ENCODE results near the gene ERAL1. TPM values are rescaled to one million over a fixed set of nuclear protein-coding genes. Genes with fewer than 3 reads are reported as not detected.

Gene ERAL1
- total RNA-seq, 4 donors from 2014 or later, result 39.4 to 45.2 (median 41.6) TPM

DNA sequence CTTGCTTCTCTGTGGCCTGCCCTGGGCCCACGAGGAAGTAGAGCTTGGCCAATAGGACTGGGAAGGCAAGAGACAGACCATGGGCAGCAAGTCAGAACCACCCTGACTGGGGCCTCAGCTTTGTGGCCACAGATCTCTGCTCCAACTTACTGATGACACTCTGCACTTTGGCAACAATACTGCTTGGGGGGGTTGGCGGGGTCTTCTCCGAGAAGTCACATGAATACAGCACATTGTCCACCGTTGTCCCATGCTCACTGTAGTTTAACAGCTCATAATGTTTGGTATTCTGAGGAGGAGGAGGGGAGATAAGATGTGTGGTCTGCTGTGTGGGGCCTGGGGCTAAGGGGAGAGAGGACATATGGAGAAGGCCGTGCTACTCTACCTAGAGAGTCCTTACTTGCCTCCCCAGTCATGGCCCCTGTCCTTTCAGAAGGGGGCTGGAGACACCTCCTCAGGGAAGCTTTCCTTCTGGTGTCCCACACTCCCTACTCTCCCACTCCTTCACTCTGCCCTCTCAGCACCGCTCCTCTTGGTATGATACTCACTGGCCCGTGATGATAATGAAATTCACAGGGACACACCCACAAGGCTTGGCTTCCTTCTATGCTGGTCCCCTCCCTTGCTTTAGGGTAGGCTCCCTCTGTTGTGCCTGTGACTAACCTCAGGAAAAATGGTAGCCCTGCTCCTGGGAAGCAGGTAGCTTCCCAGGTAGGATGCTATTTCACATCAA is 52.1 kb downstream of the ERAL1 start:
- TF ChIP-seq, protein P1, sequence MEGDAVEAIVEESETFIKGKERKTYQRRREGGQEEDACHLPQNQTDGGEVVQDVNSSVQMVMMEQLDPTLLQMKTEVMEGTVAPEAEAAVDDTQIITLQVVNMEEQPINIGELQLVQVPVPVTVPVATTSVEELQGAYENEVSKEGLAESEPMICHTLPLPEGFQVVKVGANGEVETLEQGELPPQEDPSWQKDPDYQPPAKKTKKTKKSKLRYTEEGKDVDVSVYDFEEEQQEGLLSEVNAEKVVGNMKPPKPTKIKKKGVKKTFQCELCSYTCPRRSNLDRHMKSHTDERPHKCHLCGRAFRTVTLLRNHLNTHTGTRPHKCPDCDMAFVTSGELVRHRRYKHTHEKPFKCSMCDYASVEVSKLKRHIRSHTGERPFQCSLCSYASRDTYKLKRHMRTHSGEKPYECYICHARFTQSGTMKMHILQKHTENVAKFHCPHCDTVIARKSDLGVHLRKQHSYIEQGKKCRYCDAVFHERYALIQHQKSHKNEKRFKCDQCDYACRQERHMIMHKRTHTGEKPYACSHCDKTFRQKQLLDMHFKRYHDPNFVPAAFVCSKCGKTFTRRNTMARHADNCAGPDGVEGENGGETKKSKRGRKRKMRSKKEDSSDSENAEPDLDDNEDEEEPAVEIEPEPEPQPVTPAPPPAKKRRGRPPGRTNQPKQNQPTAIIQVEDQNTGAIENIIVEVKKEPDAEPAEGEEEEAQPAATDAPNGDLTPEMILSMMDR (IDR thresholded peaks at IDR 0.05), result no peak
- TF ChIP-seq POLR2A (IDR thresholded peaks at IDR 0.05), result no peak
- intact Hi-C loops (cut with DNase I; ENCODE audit: low total_unique reads), result no loop called here
- DNase-seq (ENCODE audit: low spot score in 2 of 2), result no peak
- H3K4me3 ChIP-seq (ENCODE audit: low read depth, poor library complexity, severe bottlenecking), result no peak overlapping the region
- 55 to 61% methylated on average over 7 of the region's 7 CpGs for WGBS, 2 donors

DNA sequence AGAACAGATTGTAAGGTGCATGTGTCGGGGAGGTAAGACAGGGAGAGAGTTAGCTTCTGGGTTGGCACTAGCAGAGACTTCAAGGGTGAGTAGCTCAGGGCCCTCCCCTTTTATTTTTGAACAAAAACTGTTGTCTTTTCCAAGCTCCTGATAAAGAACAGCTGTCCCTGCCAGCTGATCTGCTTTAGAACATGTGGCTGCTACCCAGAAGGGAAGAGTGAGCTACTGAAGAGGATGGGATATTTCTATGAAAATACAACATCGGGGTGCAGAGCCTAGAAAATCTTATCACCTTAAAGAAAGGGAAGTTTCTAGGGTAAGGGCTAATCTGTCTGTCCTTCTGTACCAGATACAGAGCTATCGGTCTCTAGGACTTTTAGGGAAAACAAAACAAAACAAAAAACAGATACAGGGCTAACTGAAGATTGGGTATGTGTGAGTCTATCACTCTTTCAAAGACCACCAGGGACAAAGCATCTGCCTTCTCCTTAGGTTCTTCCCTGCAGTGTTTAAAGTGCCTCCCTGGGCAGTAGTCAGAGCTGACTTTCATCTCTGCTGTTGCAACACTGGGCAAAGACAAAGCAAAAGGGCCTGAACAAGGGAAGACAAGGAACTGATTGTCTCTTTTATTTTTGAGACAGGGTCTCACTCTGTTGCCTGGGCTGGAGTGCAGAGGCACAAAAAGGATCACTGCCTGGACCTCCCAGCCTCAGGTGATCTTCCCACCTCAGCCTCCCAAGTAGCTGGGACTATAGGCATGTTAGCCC is 53.1 kb downstream of the ERAL1 start:
- intact Hi-C loops (cut with DNase I; ENCODE audit: low total_unique reads), result no loop called here
- no peak for DNase-seq (ENCODE audit: low spot score in 2 of 2)
- 60 to 69% methylated on average over 3 of the region's 3 CpGs for WGBS, 2 donors
- TF ChIP-seq POLR2A (IDR thresholded peaks at IDR 0.05), result no peak
- TF ChIP-seq, protein P1 (IDR thresholded peaks at IDR 0.05), result no peak
- no peak overlapping the region for H3K4me3 ChIP-seq (ENCODE audit: low read depth, poor library complexity, severe bottlenecking)

DNA sequence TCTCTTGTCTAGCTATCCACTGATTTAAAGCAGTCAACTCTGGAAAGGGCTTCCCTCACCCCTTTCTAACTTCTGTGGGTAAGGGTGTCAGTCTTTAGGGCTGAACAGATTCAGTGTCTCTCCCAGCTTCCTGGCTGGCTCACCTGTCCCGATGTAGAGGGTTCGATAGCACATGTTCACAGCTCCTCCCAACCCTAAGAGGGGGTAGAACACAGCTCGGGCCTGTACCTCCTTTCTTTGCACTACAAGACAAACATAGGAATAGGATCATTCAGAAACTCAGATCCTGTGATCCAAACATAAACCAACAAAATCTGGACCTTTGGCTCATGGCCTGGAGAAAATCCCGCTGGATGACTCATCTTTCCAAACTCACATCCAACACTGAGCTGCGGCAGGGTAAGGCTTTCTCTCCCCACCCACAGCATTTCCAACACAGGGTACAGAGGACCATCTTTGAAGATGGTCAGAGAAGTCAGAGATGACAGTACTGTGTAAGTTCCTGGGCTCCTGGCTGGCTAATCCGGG is 53.9 kb downstream of the ERAL1 start:
- intact Hi-C loops (cut with DNase I; ENCODE audit: low total_unique reads), result no loop called here
- DNase-seq (ENCODE audit: low spot score in 2 of 2), result peak; percentile 49 to 90
- TF ChIP-seq, protein P1 (IDR thresholded peaks at IDR 0.05), result no peak
- no peak for TF ChIP-seq POLR2A (IDR thresholded peaks at IDR 0.05)
- WGBS, 2 donors, result 25 to 30% methylated on average over 6 of the region's 6 CpGs
- no peak overlapping the region for H3K4me3 ChIP-seq (ENCODE audit: low read depth, poor library complexity, severe bottlenecking)

DNA sequence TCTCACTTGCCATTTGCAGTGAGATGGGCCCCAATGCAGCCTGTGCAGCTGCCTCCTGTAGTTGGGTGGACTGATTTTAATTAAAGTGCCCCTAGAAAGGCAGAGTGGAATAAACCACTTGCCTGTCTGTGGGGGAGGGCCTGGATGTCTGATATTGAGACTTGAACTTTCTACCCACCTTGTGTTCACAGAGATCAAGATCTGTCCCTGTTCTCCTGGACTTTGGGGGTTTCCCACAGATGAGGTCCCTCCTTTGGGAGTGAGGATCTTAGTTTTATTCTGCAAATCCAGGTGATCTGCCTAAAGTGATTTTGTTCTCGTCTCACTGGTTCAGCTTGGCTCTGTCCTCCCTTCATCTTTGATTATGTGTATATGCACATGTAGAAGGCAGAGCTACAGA is 55.7 kb downstream of the ERAL1 start:
- no peak for DNase-seq (ENCODE audit: low spot score in 2 of 2)
- WGBS, 2 donors, result 84 to 100% methylated on average over 1 of the region's 1 CpG
- TF ChIP-seq, protein P1 (IDR thresholded peaks at IDR 0.05), result no peak
- no peak for TF ChIP-seq POLR2A (IDR thresholded peaks at IDR 0.05)
- intact Hi-C loops (cut with DNase I; ENCODE audit: low total_unique reads), result no loop called here
- no peak overlapping the region for H3K4me3 ChIP-seq (ENCODE audit: low read depth, poor library complexity, severe bottlenecking)

MicroRNA genes within 50 kb of the gene (microRNA counts, 767-probe panel; counts per million panel counts)
- microRNA hsa-miR-144-3p (0 to 358 counts per million in 2 donors), microRNA hsa-miR-451a (12,662 to 14,198 counts per million in 2 donors)

Small RNA genes lying within 50 kb of the gene (microRNA-seq; reads per million reads assigned to microRNA genes)
- gene MIR451B (ENCODE audit: borderline number of aligned reads in 1 of 2, borderline replicate concordance in 2 of 2), result 0 reads per million in 2 donors

Other genes with a start within 250 kb of the ERAL1 start
- gene RSKR, start 240.8 kb upstream of the ERAL1 start, total RNA-seq, result 1 to 10 TPM; 6.7 to 8.7 (median 6.9) TPM
- gene BLTP2, start 209.9 kb upstream of the ERAL1 start, total RNA-seq, result 10 to 100 TPM; 51.0 to 93.7 (median 83.7) TPM
- gene SDF2, start 193.1 kb upstream of the ERAL1 start, total RNA-seq, result 10 to 100 TPM; 36.6 to 47.4 (median 38.0) TPM
- gene SUPT6H, start 192.8 kb upstream of the ERAL1 start, total RNA-seq, result 10 to 100 TPM; 47.2 to 86.7 (median 71.3) TPM
- 1 to 10 TPM in 3 of 4 donors, not detected in 1; 1.0 to 3.7 (median 3.3) TPM for gene PROCA1, start 143.1 kb upstream of the ERAL1 start, total RNA-seq
- gene RAB34, start 137.1 kb upstream of the ERAL1 start, total RNA-seq, result 100 to 1,000 TPM in 2 of 4 donors, 10 to 100 TPM in 2; 76.6 to 138 (median 103) TPM
- 100 to 1,000 TPM; 538 to 966 (median 735) TPM for gene RPL23A, start 135.0 kb upstream of the ERAL1 start, total RNA-seq
- 10 to 100 TPM in 3 of 4 donors, 1 to 10 TPM in 1; 9.4 to 33.6 (median 23.5) TPM for gene TLCD1, start 128.8 kb upstream of the ERAL1 start, total RNA-seq
- gene NEK8, start 126.2 kb upstream of the ERAL1 start, total RNA-seq, result 1 to 10 TPM; 2.1 to 9.5 (median 4.4) TPM
- gene TRAF4, start 111.0 kb upstream of the ERAL1 start, total RNA-seq, result 10 to 100 TPM; 11.0 to 30.9 (median 21.8) TPM
- gene FAM222B, start 12.2 kb upstream of the ERAL1 start, total RNA-seq, result 10 to 100 TPM; 10.7 to 18.0 (median 12.0) TPM
- gene FLOT2, start 42.7 kb downstream of the ERAL1 start, total RNA-seq, result 100 to 1,000 TPM in 1 of 4 donors, 10 to 100 TPM in 3; 38.7 to 117 (median 45.6) TPM
- 10 to 100 TPM; 19.2 to 22.9 (median 19.5) TPM for gene DHRS13, start 48.1 kb downstream of the ERAL1 start, total RNA-seq
- 10 to 100 TPM; 24.4 to 52.9 (median 42.7) TPM for gene PHF12, start 96.5 kb downstream of the ERAL1 start, total RNA-seq
- not detected for gene SEZ6, start 151.0 kb downstream of the ERAL1 start, total RNA-seq
- gene PIPOX, start 188.1 kb downstream of the ERAL1 start, total RNA-seq, result 1 to 10 TPM in 3 of 4 donors, under 1 TPM in 1; 0.80 to 2.5 (median 1.5) TPM

Measured in lower leg skin (tissue), 4 donors.